Cardiac muscle cell (in vitro differentiated cells and primary cell): ENCODE data around the gene SBF2. TPM values are rescaled to one million over a fixed set of nuclear protein-coding genes. Genes with fewer than 3 reads are reported as not detected.

ENCODE experiments used
- DNase-seq, 2 donors: peaks; one replicate each; pipeline versions ENCODE4 v3.0.0 to v3.0.0-alpha.2; 2010 to 2017; ENCODE audit warnings: low read depth in 1 of 2, low spot score in 1 of 2
- H3K27ac ChIP-seq: fragments of 200-600 bp; sonication (generic); 2 replicates; pipeline ENCODE4 v1.5.1; 2016
- H3K27me3 ChIP-seq: fragments of 200-600 bp; sonication (generic); 2 replicates; pipeline ENCODE4 v1.6.0; 2016; ENCODE audit warnings: control low read depth
- H3K36me3 ChIP-seq: fragments of 200-600 bp; sonication (generic); 2 replicates; pipeline ENCODE4 v1.5.1; 2016; ENCODE audit warnings: control low read depth
- H3K4me1 ChIP-seq: fragments of 200-600 bp; sonication (generic); 2 replicates; pipeline ENCODE4 v1.8.1; 2017; ENCODE audit warnings: low read depth, mild to moderate bottlenecking, mixed run types
- H3K4me3 ChIP-seq: fragments of 200-600 bp; sonication (generic); 2 replicates; pipeline ENCODE4 v1.5.1; 2016; ENCODE audit warnings: mild to moderate bottlenecking
- H3K9me3 ChIP-seq: fragments of 200-600 bp; sonication (generic); 2 replicates; pipeline ENCODE4 v1.5.1; 2017; ENCODE audit warnings: low read depth, mild to moderate bottlenecking, control low read depth
- CTCF ChIP-seq: IDR thresholded peaks from 2 replicates; pipeline ENCODE4 v1.5.1; 2012; ENCODE audit warnings: low read depth, mild to moderate bottlenecking, low read length
- polyA plus RNA-seq: library from polyadenylated mRNA; unstranded; fragments of >200 nt; fragmentation: Nextera tagmentation; extraction: Ambion mirVana; gene quantifications from 2 replicates; pipeline ENCODE4 v1.2.1, GENCODE V29; 2016
- total RNA-seq: library from RNA; depleted of rRNA; stranded (reverse); fragments of >200 nt; gene quantifications from 2 replicates; pipeline ENCODE4 v1.2.3, GENCODE V29; 2016

The SBF2 gene
- total and polyA plus RNA-seq, 2 experiments from 2014 or later: 13.3 to 32.3 TPM

- no peak for TF ChIP-seq CTCF
- Histone ChIP-seq H3K4me3 (no peak overlapping the region), H3K9me3 (no peaks in the 10 kb centered on the region), H3K36me3 (peaks cover 6% of the 10 kb centered on the region), H3K4me1 (peaks cover 39% of the 10 kb centered on the region), H3K27me3 (no peaks in the 10 kb centered on the region), H3K27ac (peak overlapping the region; percentile 95)
- peak; percentile 40 to 51 for DNase-seq
Observed at GRCh38 chr11:9784602-9785315, 509.3 kb downstream of the SBF2 start.

GRCh38 chr11:9783986-9784385 is 510.0 kb downstream of the SBF2 start:
- Histone ChIP-seq H3K4me1 (peaks cover 39% of the 10 kb centered on the region), H3K9me3 (no peaks in the 10 kb centered on the region), H3K27ac (peak overlapping the region; percentile 95), H3K36me3 (peaks cover 13% of the 10 kb centered on the region), H3K27me3 (no peaks in the 10 kb centered on the region), H3K4me3 (no peak overlapping the region)
- TF ChIP-seq CTCF: no peak
- no peak for DNase-seq

- Histone ChIP-seq H3K4me1 (peaks cover 40% of the 10 kb centered on the region), H3K36me3 (peaks cover 13% of the 10 kb centered on the region), H3K27me3 (no peaks in the 10 kb centered on the region), H3K27ac (no peak overlapping the region), H3K9me3 (no peaks in the 10 kb centered on the region), H3K4me3 (no peak overlapping the region)
- no peak for DNase-seq
- TF ChIP-seq CTCF: no peak
Observed at GRCh38 chr11:9780929-9781328, 513.1 kb downstream of the SBF2 start.

GRCh38 chr11:9777525-9777924 is 516.5 kb downstream of the SBF2 start:
- DNase-seq: no peak
- no peak overlapping the region for H3K27ac ChIP-seq

GRCh38 chr11:9777066-9777465 is 517.0 kb downstream of the SBF2 start:
- Histone ChIP-seq H3K4me1 (peaks cover 23% of the 10 kb centered on the region), H3K27me3 (no peaks in the 10 kb centered on the region), H3K27ac (no peak overlapping the region), H3K9me3 (no peaks in the 10 kb centered on the region), H3K36me3 (peaks cover 13% of the 10 kb centered on the region), H3K4me3 (peak overlapping the region; percentile 20)
- no peak for TF ChIP-seq CTCF
- no peak for DNase-seq

More at GRCh38 chr11:9777525-9777924, 516.5 kb downstream of the SBF2 start:
- H3K9me3 ChIP-seq: no peaks in the 10 kb centered on the region
- peak overlapping the region; percentile 20 for H3K4me3 ChIP-seq
- TF ChIP-seq CTCF: no peak
- peaks cover 23% of the 10 kb centered on the region for H3K4me1 ChIP-seq
- no peaks in the 10 kb centered on the region for H3K27me3 ChIP-seq
- H3K36me3 ChIP-seq: peaks cover 13% of the 10 kb centered on the region
